CD4-positive, alpha-beta T cell treated with Interleukin-2 at 100 ng/mL for 4 hours (primary cell): ENCODE results near the gene PALM3.

Experiments
- DNase-seq: peaks from one replicate; pipeline ENCODE4 v3.0.0-alpha.2; 2020; ENCODE audit warnings: low spot score

PALM3 gene

DNA sequence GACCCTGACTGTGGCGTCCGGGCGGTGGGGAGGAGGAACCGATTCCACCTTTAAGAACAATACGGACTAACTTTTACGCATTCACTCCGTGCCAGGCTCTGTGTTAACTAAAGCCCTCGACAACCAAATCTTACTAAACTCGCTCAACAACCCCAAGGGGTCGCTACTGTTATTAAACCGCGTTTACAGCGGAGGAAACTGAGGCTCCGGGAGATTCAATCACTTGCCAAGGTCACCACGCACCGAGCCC lies 27.5 kb upstream of the PALM3 start:
- peak; percentile 31 for DNase-seq

DNA sequence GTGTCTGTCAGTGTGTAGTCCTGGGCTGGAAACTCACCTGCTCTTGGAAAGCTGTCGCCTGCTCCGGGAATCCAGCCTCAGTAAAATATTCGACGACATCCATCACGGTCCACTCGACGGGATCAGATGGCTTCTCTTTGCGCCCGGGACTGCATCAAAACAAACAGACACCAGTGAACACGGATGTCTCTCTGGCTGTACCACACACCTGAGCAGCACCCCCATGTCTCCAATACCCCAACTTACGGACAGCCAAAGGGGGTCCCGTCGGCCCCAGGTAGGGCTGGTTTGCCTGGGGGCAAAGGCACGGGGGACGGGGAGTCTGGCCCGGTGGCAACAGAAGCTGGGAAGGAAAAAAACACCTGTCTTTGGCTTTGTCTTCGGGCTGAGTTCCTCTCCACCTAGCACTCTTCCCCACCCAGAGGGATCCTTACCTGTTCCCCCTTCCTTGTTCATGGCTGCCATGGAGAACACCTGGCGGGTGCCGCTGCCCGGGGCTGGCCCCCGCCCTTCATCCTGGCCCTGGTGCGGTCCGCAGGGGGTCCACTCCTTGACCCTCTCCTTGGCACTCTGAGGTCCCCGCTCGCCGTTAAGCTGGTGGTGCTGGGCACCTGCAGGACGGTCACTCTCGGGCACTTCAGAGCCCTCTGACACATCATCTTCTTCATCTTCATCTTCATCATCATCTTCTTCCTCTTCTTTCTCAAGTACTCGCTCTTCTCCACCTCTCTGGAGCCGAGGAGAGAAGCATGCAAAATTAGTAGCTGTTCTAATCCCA lies 26.9 kb upstream of the PALM3 start:
- DNase-seq, result no peak

DNA sequence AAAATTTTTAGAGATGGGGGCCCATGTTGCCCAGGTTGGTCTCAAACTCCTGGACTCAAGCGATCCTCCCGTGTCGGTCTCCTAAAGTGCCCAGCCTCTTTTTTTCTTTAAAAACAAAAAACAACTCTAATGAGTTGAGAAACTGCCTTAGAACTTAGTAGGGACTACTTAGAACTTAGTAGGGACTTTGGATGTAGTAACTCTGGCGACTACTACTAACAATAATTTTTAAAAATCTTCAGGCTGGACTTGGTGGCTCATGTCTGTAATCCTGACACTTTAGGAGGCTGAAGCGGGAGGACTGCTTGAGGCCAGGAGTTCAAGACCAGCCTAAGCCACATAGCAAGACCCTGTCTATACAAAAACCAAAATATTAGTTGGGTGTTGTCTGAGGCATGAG lies 24.2 kb upstream of the PALM3 start:
- no peak for DNase-seq

DNA sequence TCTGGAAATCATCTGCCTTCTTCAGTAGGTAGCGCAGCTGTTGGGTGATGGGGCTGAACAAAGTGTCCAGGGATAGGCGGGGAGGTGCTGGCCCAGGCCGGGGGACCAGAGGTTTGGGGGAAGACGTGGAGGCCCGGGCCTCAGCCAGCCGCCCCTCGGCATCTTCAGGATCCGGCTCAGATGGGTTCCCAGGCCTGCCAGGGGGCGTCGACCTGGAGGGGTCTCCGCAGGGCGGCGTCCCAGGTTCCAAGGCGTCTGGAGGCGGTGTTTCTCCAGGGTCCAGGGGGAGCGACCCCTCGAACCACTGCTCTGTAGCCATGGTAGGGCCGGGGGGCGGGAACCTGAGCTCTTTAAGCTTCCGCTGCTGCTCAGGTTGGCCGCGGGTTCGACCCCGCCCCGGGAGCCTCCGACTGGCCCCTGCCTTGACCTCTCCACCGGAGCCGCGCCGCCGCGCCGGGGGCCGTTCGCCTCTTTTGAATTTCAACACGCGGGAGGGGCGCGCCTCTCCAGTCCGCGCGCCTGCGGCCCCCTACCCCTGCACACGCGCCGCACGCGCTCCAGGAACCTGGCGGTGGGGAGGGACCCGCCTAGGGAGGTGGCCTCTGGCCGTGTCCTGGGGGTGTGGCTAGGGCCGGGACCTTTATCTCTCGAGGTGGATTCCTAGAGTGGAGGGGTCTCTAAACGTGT lies 23.6 kb upstream of the PALM3 start, which contains the start of gene C19orf67:
Gene C19orf67 (minus strand): TSS at position 475 of the 687 bp plus-strand sequence. CDS start 156 bp downstream, at position 319.
- DNase-seq, result no peak

DNA sequence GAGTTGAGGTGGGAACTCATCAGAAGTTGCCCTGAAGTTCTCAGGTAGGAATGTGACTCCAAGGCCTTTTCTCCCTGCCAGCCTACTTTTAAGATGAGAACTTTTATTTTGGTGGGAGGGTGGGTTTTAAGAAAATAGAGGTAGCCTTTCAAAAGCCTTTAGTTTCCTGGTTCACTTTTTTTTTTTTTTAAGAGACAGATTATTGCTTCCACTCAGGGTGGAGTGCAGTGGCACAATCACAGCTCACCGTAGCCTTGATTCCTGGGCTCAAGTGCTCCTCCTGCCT lies 20.7 kb upstream of the PALM3 start:
- no peak for DNase-seq

DNA sequence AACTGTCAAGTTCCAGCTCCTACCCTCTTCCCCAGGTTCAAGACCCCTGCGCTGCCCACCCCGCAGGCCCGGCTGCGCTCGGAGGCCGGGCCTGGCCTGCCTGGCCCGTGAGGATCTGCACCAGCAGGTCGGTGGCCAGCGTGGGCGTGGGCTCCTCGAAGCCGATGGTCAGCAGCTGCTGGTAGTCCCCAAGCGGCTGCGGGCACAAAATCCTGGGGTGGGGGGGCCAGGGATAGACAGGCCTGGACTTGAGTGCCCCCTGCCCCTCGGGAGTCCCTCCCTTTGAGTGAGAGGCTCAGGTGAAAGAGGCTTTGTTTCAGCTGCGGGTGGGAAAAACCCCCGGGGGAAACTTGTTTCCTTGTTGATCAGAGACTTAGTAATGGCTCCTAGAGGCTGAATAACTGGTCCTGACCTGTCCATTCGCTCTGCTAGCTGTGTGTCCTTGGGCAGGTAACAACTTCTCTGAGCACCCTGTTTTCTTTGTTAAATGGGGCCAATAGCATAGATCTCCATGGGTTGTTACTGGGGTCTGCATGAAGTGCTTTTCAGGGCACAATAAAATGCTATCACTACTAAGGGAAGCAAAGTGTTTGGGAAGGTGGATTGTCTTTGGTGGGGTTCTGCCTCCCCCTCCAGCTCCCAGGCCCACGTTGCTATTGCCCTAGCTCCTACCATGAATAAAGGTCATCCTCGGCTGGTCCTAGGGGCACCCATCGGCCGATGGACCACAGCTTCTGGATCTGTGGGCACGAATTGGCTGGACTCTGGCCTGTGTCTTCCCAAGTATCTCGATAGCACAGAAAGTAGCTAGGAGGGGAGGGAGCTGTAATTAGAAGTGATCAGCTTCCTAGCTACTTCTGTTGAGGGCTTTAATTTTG lies 20.2 kb upstream of the PALM3 start:
- peak; percentile 46 for DNase-seq

DNA sequence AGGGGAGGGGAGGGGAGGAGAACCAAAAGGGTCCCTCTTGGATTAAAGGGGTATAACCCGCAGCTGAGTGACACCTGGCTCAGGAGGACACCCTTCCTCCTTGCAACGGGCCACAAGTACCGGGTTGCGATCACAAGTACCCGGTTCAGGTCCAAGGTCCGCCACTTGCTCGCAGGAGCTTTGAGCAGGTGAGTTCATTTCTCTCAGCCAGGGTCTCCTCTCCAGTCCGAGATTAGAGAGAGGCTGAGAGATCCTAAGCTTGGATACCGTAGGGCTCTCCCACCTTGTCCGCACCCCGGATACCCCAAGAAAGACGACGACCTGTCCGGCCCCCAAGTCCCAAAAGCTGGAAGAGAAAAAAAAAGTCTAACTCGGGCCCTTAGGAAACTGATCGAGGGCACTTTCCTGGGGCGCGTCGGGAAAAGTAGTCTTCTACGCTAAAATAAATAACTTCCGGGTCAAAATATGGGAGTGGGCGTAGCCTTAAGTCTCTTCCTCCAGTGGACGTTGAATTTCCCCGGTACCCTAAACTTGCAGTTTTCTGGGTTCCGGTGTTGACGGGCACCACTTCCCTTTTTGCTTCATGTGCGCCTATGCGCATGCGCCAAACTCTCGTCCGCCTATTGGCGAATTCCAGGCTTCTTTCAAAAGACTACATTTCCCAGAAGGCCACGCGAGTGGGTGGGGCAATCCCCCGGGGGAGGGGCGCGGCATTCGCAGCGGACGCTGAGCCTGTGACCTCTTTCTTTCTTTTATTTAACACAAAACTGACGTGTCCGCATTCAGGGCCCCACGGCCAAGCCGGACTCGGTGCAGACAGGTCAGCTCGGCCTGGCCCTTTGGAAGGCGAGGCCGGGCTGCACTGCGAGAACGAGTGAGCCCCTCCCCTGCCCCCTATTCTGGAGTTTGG lies 19.3 kb upstream of the PALM3 start:
- DNase-seq, result peak; percentile 100

DNA sequence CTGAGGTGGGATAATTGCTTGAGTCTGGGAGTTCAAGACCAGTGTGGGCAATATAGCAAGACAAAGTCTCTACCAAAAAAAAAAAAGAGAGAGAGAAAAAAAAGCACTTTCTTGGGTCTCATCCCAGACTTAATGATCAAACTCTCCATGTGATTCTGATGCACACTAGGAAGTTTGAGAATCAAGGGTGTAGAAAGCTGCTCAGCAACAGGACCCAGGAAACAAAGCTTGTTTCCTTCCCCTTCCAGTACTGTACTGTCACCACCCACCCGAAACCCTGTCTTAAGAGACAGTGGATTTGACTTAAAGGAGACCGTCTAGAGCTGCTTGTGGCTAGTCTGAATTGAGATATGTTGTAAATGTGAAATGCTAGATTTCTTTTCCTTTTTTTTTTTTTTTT lies 16.5 kb upstream of the PALM3 start:
- DNase-seq, result no peak

DNA sequence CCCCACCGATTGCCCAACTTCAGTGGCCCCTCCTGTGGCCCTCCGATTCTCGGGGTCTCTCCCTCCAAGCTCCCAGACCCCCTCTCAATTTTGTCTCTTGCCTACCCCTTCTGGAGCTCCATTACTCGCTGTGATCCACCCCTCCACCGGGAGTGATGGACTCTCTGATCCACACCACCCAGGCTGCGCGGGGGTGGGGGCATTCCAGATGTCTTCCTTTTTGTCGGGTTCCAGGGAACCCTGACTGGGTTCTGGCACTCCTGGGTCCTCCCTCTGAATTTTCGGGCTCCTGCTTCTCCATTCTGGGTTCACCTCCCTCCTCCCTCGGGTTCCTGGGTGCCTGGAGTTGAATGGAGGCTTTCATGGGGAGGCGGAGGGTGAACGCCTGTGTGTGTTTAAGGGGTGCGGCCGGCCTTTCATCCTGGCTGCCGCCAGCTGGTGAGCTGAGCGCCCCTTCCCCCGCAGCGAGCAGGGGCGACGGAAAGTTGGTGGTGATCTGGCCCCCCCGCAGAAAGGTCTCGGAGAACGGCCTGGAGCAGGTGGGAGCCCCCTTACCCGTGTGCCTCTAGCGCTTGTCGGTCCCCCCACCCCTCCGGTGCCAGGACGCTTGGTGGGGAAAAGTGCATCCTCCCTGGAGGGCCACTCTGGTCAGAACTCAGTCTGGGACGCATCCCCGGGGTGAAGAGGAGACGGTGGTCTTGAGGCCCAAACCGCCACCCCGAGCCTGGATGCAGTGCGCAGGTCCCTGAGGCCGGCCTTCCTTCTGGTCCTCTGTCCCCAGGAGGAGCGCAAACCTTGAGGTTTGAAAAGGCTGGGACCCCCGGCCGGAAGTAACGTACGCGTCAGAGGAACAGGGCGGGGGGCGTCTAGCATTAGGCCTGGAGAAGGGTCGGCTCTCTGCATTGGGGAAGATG lies 12.3 kb upstream of the PALM3 start:
- peak; percentile 15 for DNase-seq

DNA sequence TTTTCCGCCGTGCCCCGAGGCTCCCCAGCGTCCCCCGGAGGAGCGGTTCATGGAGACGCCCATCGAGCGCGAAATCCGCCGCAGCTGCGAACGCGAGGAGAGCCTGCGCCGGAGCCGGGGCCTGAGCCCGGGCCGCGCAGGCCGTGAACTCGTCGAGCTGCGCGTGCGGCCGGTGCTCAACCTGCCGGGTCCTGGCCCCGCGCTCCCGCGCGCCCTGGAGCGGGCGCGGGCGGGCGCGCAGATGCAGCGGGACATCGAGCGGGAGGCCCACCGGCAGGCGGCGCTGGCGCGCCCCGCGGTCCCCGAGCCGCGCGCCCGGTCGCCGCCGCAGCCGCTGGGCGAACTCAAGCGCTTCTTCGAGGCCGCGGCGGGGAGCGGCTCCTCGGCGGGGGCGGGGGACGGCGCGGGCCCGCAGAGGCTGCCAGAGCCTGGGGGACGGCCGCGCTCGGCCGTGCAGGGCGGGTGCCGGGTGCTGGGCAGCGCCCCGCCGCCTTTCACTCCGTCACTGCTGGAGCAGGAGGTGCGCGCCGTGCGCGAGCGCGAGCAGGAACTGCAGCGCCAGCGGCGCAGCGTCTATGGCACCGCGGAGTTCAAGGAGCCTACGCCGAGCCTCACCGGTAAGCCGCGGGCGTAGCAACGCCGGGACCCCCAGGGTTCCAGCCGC lies 11.5 kb upstream of the PALM3 start:
- DNase-seq, result peak; percentile 73

DNA sequence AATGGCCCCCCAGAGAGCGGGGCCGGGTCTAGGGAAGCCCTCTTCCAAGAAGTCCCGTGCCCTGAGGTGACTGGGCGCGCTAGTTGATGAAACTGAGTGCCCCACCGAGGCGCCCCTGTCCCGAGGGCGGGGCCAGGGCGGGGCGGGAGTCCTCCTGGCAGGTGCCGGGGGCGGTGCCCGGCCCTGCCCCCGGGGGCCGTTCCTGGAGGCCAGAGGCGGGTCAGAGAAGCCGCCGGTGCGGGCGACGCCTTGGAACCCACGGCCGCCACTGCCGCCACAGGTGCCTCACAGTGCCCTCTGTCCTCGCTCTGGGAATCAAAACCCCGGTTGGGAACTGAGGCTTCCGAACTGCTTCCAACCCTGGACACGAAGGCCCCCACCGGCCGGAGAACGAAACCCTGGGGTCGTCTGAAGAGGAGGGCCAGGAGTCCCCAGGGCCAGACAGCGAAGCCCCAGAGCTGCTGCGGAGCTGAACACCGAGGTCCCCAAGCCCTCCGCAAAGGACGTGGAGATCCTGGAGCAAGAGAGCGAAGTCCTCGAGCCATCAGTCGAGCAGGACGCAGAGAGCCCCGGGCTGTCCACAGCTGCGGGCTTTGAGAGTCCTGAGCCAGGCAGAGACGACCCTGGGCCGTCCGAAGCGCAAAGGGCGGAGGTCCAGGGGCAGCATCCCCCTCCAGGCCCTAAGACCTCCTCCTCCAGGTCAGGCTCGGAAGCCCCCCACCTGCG lies 10.8 kb upstream of the PALM3 start, which contains the start of gene MISP3:
Gene MISP3 (plus strand): TSS at position 252 of the 726 bp plus-strand sequence. CDS start 524 bp downstream, outside the sequence.
- peak; percentile 16 for DNase-seq

DNA sequence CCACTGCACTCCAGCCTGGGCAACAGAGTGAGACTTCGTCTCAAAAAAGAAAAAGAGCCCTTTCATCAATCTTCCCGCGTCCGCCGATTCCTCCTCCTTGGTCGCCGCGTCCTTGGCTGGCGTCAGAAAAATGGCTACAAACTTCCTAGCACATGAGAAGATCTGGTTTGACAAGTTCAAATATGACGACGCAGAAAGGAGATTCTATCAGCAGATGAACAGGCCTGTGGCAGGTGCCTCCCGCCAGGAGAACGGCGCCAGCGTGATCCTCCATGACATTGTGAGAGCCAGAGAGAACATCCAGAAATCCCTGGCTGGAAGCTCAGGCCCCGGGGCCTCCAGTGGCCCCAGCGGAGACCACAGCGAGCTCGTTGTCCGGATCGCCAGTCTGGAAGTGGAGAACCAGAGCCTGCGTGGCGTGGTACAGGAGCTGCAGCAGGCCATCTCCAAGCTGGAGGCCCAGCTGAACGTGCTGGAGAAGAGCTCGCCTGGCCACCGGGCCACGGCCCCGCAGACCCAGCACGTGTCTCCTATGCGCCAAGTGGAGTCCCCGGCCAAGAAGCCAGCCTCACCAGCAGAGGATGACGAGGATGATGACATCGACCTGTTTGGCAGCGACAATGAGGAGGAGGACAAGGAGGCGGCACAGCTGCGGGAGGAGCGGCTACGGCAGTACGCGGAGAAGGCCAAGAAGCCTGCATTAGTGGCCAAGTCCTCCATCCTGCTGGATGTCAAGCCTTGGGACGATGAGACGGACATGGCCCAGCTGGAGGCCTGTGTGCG lies 8.6 kb upstream of the PALM3 start:
- DNase-seq, result no peak

DNA sequence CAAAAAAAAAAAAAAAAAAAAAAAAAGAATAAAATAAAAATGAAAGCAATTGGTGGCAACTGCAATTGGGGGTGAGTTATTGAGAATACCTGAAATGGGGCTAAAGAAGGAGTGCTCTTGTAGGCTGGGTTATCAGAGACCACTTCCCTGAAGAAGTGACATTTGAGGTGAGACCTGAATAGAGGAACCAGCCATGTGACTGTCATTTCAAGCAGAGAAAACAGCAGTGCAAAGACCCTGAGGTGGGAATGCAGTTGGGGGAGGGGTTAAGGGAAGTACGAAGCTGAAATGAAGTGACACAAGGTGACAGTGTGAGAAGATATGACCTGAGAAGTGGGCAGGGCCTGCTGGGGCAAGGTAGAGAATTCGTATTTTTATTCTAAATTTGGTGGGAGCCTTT lies 4.3 kb upstream of the PALM3 start:
- no peak for DNase-seq

DNA sequence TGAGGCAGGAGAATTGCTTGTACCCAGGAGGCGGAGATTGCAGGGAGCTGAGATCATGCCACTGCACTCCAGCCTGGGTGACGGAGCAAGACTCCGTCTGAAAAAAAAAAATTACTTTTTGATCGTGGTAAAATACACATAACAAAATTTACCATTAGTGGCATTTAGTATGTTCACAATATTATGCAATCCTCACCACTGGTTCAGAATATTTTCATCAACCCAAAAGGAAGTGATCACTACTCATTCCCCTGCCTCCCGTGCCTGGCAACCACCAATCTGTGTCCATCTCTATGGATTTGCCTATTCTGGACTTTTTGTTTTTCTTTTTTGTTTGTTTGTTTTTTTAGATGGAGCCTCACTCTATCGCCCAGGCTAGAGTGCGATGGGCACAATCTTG lies 1.2 kb upstream of the PALM3 start:
- DNase-seq, result no peak

DNA sequence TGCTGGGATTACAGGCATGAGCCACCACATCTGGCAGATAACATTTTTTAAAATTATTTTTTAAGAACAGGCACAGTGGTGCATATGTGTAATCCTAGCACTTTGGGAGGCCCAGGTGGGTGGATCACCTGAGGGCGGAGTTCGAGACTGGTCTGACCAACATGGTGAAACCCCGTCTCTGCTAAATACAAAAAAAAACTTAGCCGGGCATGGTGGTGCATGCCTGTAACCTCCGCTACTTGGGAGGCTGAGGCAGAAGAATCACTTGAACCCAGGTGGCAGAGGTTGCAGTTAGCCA lies 631 bp upstream of the PALM3 start:
- DNase-seq, result no peak

DNA sequence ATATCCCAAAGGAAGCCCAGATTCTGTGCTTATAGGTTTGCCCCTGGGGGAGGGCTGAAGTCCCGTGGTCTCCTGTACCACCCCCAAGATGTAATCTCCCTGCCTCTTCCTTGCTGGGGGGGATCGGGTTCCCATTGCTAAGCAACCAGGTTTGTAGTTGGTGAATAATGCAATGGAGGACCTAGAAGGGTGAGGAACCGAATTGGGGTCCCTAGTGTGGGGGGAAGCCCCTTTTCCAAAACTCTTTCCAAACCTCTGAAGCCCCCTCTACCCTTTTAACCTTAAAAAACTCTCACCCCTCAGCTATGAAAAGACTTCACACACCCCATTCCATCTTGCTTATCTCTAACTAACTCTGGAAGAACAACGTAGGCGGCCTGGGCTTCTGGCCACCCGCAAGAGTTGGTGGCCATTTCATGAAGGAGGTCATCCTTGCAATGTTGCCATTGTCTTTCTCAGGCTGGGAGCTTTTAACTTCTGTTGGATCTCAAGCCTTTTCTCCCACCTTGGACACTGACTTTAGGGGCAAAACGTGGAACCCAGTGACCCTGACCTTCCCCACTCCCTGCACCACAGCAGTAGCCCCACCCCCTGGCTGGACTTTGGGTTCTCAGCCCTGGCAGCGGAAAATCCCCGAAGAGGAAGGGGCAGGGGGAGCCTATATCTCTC lies 661 bp downstream of the PALM3 start:
- no peak for DNase-seq

DNA sequence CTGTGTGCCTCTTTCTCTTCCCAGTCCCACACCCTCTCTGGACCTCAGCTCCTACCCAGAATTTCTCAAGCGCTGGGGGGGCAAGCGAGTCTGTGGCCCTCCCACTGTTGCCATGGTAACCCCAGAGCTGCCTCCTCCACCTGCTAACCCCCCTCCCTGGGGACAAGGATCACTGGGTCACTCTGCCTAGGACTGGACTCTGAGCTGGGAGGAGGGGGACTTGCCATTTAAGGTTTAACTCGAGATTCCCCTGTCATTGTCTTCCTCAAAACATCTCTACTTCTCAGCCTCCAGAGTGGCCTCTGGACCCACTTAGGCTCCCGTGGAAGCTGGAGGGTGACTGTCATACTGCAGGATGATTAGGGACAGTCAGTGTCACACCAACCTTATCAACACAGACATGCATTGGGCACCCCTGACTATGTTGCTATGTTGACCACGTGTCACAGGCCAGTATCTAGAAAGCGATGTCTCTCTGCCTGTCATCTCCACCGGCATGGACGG lies 2.2 kb downstream of the PALM3 start:
- no peak for DNase-seq

DNA sequence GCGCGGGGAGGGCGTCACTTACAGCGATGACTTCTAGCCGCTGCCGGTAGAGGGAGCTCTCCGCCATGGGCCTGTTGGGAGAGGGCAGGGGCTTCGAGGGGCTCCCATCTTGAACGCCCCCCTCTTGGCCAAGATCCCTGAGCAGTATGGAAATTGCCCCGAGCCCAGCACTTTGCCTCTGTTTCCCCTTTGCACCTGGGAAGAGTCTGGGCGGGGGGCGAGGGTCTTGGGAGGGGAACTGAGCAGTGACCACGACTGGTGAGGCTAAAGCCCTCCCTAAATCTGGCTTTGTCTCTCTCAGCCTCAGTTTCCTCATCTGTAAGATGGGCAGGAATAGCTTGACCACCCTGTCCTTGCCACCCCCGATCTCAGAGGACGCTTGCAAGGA lies 2.8 kb downstream of the PALM3 start:
- peak; percentile 44 for DNase-seq
